ENCODE data around the gene FBXO33.

GRCh38 chr14:39365354-39365753 is 66.9 kb downstream of the FBXO33 start:
- no peak for TF ChIP-seq CTCF (conservative IDR thresholded peaks at IDR 0.05; ENCODE audit: low read length)
- no peak for TF ChIP-seq EZH2phosphoT487 (IDR thresholded peaks at IDR 0.05; ENCODE audit: borderline replicate concordance)

Measured in Loucy (cell line).